Duodenal mucosa (tissue), 2 donors: ENCODE results near the gene PSTPIP1.
"Not testable (repeated sequence)": the region's sequence is repeated elsewhere in the genome, so short reads cannot be mapped to it uniquely, and the experiment has no call there.

ENCODE experiments used
- H3K27ac ChIP-seq: one replicate; pipeline ENCODE4 v1.7.0; 2013; ENCODE audit warnings: low read depth, low read length
- H3K27me3 ChIP-seq, 2 donors: one replicate each; pipeline ENCODE4 v1.7.0; 2013; ENCODE audit warnings: low read length in 2 of 2, control low read depth in 1 of 2; ENCODE audit not compliant: insufficient read depth in 2 of 2, control insufficient read depth in 1 of 2
- H3K36me3 ChIP-seq, 2 donors: one replicate each; pipeline ENCODE4 v1.7.0; 2013; ENCODE audit warnings: low read length in 2 of 2, control low read depth in 1 of 2; ENCODE audit not compliant: insufficient read depth in 2 of 2, control insufficient read depth in 1 of 2
- H3K4me1 ChIP-seq, 2 donors: one replicate each; pipeline ENCODE4 v1.7.0; 2013; ENCODE audit warnings: low read length in 2 of 2, control low read depth in 1 of 2; ENCODE audit not compliant: insufficient read depth in 2 of 2, control insufficient read depth in 1 of 2
- H3K4me3 ChIP-seq, 2 donors: one replicate each; pipeline ENCODE4 v1.7.0; 2013; ENCODE audit warnings: low read length in 2 of 2, low read depth in 1 of 2
- H3K9ac ChIP-seq, 2 donors: one replicate each; pipeline ENCODE4 v1.7.0; 2013; ENCODE audit warnings: low read length in 2 of 2, low read depth in 1 of 2
- H3K9me3 ChIP-seq, 2 donors: one replicate each; pipeline ENCODE4 v1.7.0; 2013; ENCODE audit warnings: low read length in 2 of 2, control low read depth in 1 of 2; ENCODE audit not compliant: control insufficient read depth in 1 of 2

Gene PSTPIP1

GRCh38 chr15:76964157-76964556 is 30.8 kb upstream of the PSTPIP1 start:
- no peak overlapping the region for H3K9ac ChIP-seq
- H3K4me3 ChIP-seq = no peak overlapping the region
- no peaks in the 10 kb centered on the region for H3K36me3 ChIP-seq
- H3K4me1 ChIP-seq = no peaks in the 10 kb centered on the region
- H3K27ac ChIP-seq = no peak overlapping the region
- peaks cover 7 to 9% of the 10 kb centered on the region in 2 donors for H3K27me3 ChIP-seq
- H3K9me3 ChIP-seq = no peaks in the 10 kb centered on the region

- H3K9ac ChIP-seq, H3K9me3 ChIP-seq, H3K27ac ChIP-seq, H3K4me3 ChIP-seq, H3K27me3 ChIP-seq, H3K36me3 ChIP-seq, H3K4me1 ChIP-seq: not testable (repeated sequence)
Observed at GRCh38 chr15:76966051-76966450, 28.9 kb upstream of the PSTPIP1 start.

- no peaks in the 10 kb centered on the region for H3K9me3 ChIP-seq
Observed at GRCh38 chr15:76967067-76967466, 27.9 kb upstream of the PSTPIP1 start.

GRCh38 chr15:76968306-76968705 is 26.6 kb upstream of the PSTPIP1 start:
- Histone ChIP-seq H3K27me3 (peaks cover 9 to 13% of the 10 kb centered on the region in 2 donors), H3K4me1 (peaks cover 0 to 5% of the 10 kb centered on the region in 2 donors), H3K27ac (no peak overlapping the region), H3K9me3 (no peaks in the 10 kb centered on the region), H3K9ac (no peak overlapping the region), H3K36me3 (no peaks in the 10 kb centered on the region), H3K4me3 (no peak overlapping the region)

More at GRCh38 chr15:76967067-76967466, 27.9 kb upstream of the PSTPIP1 start:
- H3K36me3 ChIP-seq = no peaks in the 10 kb centered on the region
- H3K4me1 ChIP-seq = no peaks in the 10 kb centered on the region
- no peak overlapping the region for H3K9ac ChIP-seq
- peaks cover 7 to 9% of the 10 kb centered on the region in 2 donors for H3K27me3 ChIP-seq
- H3K27ac ChIP-seq = no peak overlapping the region
- no peak overlapping the region for H3K4me3 ChIP-seq

- no peak overlapping the region for H3K9ac ChIP-seq
- H3K4me1 ChIP-seq = peaks cover 0 to 5% of the 10 kb centered on the region in 2 donors
- H3K36me3 ChIP-seq = no peaks in the 10 kb centered on the region
- peaks cover 0 to 7% of the 10 kb centered on the region in 2 donors for H3K27me3 ChIP-seq
- H3K27ac ChIP-seq = no peak overlapping the region
- H3K4me3 ChIP-seq = no peak overlapping the region
- H3K9me3 ChIP-seq = no peaks in the 10 kb centered on the region
Observed at GRCh38 chr15:76972389-76973361, 22.3 kb upstream of the PSTPIP1 start.

GRCh38 chr15:76973362-76973743 is 21.6 kb upstream of the PSTPIP1 start:
- H3K9me3 ChIP-seq = no peaks in the 10 kb centered on the region
- H3K27me3 ChIP-seq = peaks cover 0 to 7% of the 10 kb centered on the region in 2 donors
- H3K27ac ChIP-seq = no peak overlapping the region
- H3K9ac ChIP-seq = no peak overlapping the region
- H3K36me3 ChIP-seq = no peaks in the 10 kb centered on the region
- H3K4me3 ChIP-seq = no peak overlapping the region
- peaks cover 0 to 5% of the 10 kb centered on the region in 2 donors for H3K4me1 ChIP-seq

GRCh38 chr15:76973906-76974305 is 21.0 kb upstream of the PSTPIP1 start:
- no peak overlapping the region for H3K4me3 ChIP-seq
- H3K36me3 ChIP-seq = no peaks in the 10 kb centered on the region
- peaks cover 0 to 7% of the 10 kb centered on the region in 2 donors for H3K27me3 ChIP-seq
- H3K9ac ChIP-seq = no peak overlapping the region
- peaks cover 0 to 5% of the 10 kb centered on the region in 2 donors for H3K4me1 ChIP-seq
- H3K27ac ChIP-seq = no peak overlapping the region
- no peaks in the 10 kb centered on the region for H3K9me3 ChIP-seq

- no peak overlapping the region for H3K4me3 ChIP-seq
- H3K27ac ChIP-seq = no peak overlapping the region
Observed at GRCh38 chr15:76974456-76975036, 20.4 kb upstream of the PSTPIP1 start.

GRCh38 chr15:76976141-76976540 is 18.8 kb upstream of the PSTPIP1 start:
- no peaks in the 10 kb centered on the region for H3K9me3 ChIP-seq
- peaks cover 0 to 5% of the 10 kb centered on the region in 2 donors for H3K4me1 ChIP-seq
- peaks cover 0 to 7% of the 10 kb centered on the region in 2 donors for H3K27me3 ChIP-seq
- H3K27ac ChIP-seq = no peak overlapping the region
- H3K4me3 ChIP-seq = no peak overlapping the region
- H3K36me3 ChIP-seq = no peaks in the 10 kb centered on the region
- H3K9ac ChIP-seq = no peak overlapping the region

More at GRCh38 chr15:76974456-76975036, 20.4 kb upstream of the PSTPIP1 start:
- Histone ChIP-seq H3K27me3 (peaks cover 0 to 7% of the 10 kb centered on the region in 2 donors), H3K4me1 (peaks cover 0 to 5% of the 10 kb centered on the region in 2 donors), H3K36me3 (no peaks in the 10 kb centered on the region), H3K9ac (no peak overlapping the region), H3K9me3 (no peaks in the 10 kb centered on the region)

- H3K9ac ChIP-seq = no peak overlapping the region
- H3K9me3 ChIP-seq = no peaks in the 10 kb centered on the region
- H3K4me3 ChIP-seq = no peak overlapping the region
- H3K27me3 ChIP-seq = peaks cover 0 to 7% of the 10 kb centered on the region in 2 donors
- H3K4me1 ChIP-seq = peaks cover 0 to 5% of the 10 kb centered on the region in 2 donors
- no peak overlapping the region for H3K27ac ChIP-seq
- no peaks in the 10 kb centered on the region for H3K36me3 ChIP-seq
Observed at GRCh38 chr15:76976572-76977270, 18.2 kb upstream of the PSTPIP1 start.
